ENCODE results near the gene GPR162.

GRCh38 chr12:6774499-6775062 lies 47.0 kb upstream of the GPR162 start:
- TF ChIP-seq CTCF (IDR thresholded peaks at IDR 0.05) (no peak), ZFX (IDR thresholded peaks at IDR 0.05; ENCODE audit: borderline replicate concordance) (no peak)

Measured in 22Rv1 (cell line).